SU-DHL-6 (cell line): ENCODE measurements around the gene TMCC3.

Source experiments
- EZH2phosphoT487 ChIP-seq: fragments of 200-600 bp; sonication (generic), shearing (Covaris generic); conservative IDR thresholded peaks from 2 replicates; pipeline ENCODE4 v1.6.1; 2018; ENCODE audit warnings: mild to moderate bottlenecking, antibody characterized with exemption, low read length, moderate library complexity, mixed read lengths
- TF ChIP-seq, protein P1 (sequence below): fragments of 200-600 bp; sonication (generic); IDR thresholded peaks from one replicate; pipeline ENCODE4 v1.5.1; 2017; ENCODE audit warnings: antibody characterized with exemption, mild to moderate bottlenecking, low read length, moderate library complexity; ENCODE audit not compliant: insufficient read depth, poor library complexity, severe bottlenecking

DNA sequence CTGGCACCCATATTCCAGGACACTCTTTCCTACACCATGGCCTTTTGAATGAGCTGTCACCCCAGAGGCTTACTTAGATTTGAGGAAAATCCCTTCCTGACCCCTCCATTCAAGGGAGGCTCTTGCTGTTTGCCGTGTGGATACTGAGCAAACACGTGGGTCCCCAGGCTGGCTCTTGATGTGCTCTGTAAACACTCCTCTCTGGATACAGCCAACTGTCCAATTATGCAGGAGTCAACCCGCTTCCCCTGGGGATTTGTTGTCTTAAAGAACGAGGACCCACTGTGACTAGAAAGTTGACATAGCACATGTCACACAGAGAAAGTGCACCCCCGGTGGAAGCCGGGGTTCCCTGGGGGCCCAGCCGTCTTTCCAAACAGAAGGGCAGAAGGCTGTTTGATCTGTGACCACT lies 114.8 kb downstream of the TMCC3 start:
- TF ChIP-seq, protein P1, sequence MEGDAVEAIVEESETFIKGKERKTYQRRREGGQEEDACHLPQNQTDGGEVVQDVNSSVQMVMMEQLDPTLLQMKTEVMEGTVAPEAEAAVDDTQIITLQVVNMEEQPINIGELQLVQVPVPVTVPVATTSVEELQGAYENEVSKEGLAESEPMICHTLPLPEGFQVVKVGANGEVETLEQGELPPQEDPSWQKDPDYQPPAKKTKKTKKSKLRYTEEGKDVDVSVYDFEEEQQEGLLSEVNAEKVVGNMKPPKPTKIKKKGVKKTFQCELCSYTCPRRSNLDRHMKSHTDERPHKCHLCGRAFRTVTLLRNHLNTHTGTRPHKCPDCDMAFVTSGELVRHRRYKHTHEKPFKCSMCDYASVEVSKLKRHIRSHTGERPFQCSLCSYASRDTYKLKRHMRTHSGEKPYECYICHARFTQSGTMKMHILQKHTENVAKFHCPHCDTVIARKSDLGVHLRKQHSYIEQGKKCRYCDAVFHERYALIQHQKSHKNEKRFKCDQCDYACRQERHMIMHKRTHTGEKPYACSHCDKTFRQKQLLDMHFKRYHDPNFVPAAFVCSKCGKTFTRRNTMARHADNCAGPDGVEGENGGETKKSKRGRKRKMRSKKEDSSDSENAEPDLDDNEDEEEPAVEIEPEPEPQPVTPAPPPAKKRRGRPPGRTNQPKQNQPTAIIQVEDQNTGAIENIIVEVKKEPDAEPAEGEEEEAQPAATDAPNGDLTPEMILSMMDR = no peak
- no peak for TF ChIP-seq EZH2phosphoT487
